ENCODE results near the gene BAIAP3. TPM values are rescaled to one million over a fixed set of nuclear protein-coding genes. Genes with fewer than 3 reads are reported as not detected.

Gene BAIAP3
- polyA plus RNA-seq, 3 donors: 5.3 to 14.6 (median 6.6) TPM

DNA sequence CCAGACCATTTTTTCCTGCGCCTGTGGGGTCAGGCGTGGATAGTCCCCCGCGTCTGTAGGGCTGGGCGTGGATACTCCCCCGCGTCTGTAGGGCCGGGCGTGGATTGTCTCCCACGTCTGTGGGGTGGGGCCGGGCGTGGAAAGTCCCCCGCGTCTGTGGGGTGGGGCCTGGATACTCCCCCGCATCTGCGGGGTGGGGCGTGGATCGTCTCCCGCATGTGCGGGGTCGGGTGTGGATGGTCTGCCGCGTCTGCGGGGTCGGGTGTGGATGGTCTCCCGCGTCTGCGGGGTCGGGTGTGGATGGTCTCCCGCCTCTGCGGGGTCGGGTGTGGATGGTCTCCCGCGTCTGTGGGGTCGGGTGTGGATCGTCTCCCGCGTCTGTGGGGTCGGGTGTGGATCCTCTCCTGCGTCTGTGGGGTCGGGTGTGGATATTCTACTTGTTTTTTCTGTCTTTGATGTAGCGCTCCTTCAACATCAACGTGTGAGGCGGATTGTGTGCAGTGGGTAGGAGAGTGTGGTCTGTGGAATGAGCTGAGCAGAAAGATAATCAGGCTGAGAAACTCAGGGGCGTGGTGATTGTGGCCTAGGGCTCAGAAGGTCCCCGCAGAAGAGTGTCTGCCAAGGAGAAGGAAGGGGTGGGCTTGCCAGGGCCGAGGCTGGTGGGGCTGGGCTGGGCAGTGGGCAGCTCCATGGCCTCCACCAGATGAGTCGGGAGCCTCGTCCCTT, 21.5 kb downstream of the BAIAP3 start:
- DNase-seq (ENCODE audit: extremely low read depth in 1 of 11, low read depth in 9 of 11, low spot score in 4 of 11): no peak

DNA sequence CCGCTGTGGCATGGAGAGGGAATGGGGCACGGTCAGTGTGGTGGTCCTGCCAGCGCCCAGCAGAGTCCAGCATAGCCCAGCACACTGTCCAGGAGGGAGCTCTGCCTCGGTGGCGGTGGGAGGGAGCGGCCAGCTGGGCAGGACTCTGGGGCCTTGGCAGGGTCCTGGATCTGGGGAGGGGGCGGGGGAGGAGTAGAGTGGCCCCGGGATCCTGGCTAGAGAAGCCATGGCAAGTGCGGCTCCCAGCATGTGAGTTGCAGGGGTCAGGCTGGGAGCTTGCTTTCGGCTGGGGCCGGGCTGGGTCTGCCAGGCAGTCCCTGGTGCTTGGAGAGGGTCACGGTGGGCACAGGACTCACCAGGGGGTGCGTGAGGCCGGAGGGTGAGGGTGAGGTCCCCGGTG, 22.1 kb downstream of the BAIAP3 start:
- DNase-seq (ENCODE audit: extremely low read depth in 1 of 11, low read depth in 9 of 11, low spot score in 4 of 11): no peak

DNA sequence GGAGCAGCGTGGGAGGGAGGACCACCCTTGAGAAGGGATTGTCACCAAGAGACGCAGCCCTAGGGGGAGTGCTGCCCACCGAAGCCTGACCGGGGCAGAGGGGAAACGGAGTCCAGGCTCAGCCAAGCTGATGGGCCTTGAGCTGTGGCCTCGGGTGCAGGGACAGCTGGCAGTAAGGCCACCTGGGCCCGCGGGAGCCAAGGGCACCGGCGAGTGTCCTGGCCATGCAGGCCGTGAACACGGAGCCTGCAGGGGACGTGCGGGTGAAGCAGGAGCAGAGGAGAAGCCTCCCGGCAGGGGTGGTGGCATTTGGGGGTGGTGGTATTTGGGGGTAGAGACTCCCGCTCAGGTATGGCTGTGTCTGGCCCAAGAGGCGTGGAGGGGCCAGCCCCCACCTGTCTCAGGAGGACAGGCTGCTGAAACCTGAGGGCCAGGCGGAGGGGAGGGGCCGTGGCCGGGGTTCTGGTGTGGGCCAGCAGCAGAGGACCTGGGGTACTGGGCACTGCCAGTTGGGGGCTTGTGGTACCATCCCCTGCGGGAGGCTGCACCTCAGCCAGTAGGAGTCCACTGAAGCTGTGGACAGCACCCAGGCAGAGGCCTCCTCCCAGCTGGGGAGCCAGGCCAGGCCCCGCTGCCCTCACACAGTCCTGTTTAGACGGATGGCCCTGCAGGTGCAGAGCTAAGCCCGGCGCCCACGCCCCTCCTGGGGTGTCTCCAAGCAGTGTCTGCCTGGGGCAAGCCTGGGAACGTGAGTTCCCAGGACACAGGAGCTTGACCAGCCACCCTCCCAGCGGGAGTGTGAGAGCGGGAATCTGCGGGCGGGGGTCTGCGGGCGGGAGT, 22.8 kb downstream of the BAIAP3 start:
- DNase-seq (ENCODE audit: extremely low read depth in 1 of 11, low read depth in 9 of 11, low spot score in 4 of 11): no peak

DNA sequence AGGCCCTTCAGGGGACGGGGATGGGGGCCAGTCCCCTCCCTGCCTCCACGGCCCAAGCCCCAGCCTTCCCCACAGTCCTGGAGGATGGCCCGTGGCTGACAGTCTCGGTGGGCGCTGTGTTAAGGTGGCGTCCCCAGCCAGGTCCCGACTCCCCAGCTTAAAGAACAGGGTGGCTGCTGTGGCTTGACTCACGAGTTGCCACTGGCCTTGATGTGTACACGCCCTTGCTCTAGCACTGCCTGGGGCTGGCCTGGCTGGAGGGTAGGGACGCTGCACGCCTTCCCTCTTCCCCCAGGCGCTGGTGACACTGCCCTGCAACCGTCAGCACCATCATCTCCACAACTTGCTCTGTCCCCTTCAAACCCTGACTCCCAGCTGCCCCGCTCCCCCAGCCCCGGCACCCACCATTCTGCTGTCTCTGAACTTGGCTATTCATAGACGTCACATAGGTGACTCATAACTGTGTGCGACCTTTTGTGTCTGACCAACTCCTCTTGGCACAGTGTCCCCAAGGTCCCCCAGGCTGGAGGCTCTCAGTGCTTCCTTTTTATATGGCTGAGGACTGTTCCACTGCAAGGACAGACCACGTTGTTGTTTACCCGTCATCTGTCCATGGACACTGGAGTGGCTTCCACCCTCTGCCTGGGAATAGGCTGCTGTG, 24.6 kb downstream of the BAIAP3 start:
- DNase-seq (ENCODE audit: extremely low read depth in 1 of 11, low read depth in 9 of 11, low spot score in 4 of 11): no peak

DNA sequence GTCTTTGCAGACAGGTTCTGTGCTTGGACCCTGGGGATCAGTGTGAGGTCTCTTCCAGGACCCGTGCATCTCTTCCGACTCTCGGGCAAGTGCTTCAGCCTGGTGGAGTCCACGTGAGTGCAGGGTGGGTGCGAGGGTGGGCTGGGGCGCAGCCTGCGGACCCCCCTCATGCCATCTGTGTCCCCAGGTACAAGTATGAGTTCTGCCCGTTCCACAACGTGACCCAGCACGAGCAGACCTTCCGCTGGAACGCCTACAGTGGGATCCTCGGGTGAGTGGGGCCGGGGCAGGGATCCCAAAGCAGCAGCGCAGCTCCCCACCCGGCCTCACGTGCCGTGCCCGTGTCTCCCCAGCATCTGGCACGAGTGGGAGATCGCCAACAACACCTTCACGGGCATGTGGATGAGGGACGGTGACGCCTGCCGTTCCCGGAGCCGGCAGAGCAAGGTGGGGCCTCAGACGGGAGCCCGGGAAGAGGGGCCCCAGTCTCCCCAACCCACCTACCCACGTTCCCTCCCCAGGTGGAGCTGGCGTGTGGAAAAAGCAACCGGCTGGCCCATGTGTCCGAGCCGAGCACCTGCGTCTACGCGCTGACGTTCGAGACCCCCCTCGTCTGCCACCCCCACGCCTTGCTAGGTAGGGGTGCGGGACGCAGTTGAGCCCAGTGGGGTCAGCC, 28.4 kb downstream of the BAIAP3 start:
- no peak for DNase-seq (ENCODE audit: extremely low read depth in 1 of 11, low read depth in 9 of 11, low spot score in 4 of 11)

DNA sequence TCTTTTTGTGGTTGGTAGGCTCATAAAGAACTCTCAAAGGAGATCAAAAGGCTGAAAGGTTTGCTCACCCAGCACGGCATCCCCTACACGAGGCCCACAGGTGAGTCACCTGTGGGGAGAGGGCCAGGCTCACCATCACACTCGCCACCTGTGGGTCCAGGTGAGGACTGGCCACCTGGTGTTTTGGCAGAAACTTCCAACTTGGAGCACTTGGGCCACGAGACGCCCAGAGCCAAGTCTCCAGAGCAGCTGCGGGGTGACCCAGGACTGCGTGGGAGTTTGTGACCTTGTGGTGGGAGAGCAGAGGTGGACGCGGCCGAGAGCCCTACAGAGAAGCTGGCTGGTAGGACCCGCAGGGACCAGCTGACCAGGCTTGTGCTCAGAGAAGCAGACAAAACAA, 29.4 kb downstream of the BAIAP3 start:
- no peak for DNase-seq (ENCODE audit: extremely low read depth in 1 of 11, low read depth in 9 of 11, low spot score in 4 of 11)

DNA sequence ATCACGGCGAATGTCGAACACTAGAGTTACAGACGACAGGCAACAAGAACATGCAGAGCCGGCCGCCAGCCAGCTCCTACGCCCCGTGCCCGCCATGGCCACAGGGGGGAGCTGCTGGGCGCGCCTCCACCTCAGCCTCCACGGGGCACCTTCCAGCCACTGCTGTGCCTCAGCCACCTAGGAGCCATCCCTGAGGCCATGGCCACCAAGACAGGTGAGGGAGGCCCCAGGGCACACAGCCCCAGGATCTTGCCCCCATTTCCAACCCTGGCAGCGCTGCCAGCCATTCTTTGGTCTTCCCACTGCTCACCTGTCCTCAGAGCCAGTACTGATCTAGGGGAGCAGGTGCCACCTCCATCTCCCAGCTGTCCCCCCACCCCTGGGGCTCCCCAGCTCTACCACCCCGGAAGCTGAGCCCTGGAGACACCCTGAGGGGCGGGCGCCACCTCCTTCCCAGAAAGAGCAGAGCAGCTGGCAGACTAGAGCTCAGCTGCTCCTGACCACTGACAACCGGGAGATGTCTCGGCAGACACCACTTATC, 30.1 kb downstream of the BAIAP3 start:
- DNase-seq (ENCODE audit: extremely low read depth in 1 of 11, low read depth in 9 of 11, low spot score in 4 of 11): no peak

DNA sequence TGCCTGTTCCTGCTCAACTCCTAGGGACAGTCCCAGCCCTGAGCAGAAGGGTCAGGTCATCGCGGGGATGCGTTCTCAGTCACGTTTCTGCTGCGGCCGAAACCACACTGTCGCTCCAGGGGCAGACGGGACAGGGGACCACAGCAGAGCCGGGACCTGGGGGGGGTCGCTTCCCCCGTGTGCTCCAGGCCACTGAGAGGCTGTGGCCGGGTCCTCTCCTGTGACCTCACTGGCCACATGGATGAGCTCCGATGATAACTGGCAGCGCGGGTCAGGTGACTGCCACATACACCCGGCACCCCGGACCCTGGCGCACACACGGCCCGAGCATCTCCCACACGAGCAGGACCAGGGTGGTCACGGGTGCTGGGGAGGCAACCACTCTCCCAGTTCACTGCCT, 31.1 kb downstream of the BAIAP3 start:
- DNase-seq (ENCODE audit: extremely low read depth in 1 of 11, low read depth in 9 of 11, low spot score in 4 of 11): no peak

DNA sequence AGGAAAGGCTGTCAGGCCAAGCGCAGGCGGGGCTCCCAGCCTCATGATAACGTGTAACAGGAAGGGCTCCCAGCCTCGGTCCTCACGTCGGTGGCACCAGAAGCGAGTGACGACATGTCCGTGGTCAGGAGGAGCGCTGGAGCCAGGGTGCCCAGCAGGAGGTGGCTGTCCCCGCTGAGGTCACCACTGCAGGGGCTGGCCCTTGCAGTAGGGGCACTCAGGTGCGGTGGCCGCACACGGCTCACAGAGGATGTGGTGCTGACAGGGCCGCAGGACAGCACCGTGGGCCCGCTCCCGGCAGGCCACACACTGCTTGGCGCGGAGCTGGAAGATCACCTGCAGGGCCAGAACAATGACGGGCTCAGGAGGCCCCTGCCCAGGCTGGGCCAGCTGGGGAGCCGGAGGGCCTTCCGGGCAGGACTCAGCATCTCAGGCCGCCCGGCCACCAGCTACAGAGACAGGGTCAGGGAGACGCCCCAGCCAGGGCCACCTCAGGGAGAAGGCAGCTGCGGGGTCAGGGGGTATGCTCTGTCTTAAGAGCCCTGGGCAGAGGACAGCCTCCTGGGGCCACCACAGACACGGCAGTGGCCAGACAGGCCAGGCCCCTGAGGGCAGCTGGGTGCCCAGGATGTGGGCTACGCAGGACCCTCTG, 32.7 kb downstream of the BAIAP3 start:
- DNase-seq (ENCODE audit: extremely low read depth in 1 of 11, low read depth in 9 of 11, low spot score in 4 of 11): no peak

DNA sequence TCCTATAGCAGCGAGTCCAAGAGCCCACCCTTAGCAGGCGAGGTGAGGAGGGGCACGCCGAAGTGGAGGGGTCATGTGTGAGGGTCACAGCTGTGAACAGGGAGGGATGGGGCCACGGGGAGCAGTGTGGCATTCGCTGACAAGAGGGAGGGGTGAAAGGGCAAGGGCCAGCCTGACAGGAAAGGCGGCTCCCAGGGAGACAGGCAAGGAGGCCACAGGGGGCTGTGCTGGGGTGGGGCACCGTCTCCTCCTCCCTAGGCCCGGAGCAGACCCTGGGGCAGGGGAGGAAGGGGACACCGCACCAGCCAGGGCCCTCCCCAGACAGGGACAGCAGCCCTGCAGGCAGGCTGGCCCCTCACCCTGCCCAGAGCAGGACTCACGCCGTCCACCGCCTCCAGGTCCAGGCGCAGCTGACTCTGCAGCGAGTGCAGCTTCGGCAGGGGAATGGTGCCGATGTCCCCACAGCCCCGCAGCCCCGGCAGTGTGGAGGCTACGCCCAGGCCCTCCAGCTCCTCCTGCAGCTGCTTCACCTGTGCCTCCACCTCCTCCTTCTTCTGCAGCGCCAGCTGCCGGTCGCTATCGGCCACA, 33.4 kb downstream of the BAIAP3 start:
- no peak for DNase-seq (ENCODE audit: extremely low read depth in 1 of 11, low read depth in 9 of 11, low spot score in 4 of 11)

DNA sequence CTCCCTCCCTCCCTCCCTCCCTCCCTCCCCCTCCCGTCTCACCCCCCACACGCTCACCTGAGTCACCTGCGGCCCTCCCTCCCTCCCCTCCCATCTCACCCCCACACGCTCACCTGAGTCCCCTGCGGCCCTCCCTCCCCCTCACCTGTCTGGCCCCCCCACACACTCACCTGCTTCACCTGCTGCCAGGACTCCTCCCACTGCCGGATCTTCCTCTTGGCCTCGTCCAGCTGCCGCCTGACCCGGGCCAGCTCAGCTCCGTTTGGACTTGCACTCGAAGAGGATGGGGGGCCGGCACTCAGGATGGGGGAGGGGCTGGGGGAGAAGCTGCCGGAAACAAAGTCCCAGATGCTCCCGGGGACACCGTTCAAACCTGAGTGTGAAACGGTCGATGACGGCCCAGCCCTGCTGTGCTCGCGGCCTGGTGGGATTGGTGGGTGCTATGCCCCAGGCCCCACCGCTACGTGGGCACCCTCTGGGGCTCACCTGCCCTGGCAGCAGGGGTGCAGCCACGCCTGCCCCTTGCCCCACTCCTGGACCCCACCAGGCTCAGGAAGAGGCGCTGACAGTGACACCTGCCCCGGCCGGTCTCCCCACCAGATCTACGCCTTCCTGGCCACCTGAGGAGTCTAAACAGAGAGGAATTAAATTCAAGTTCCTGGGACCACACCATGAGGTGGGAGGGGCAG, 34.2 kb downstream of the BAIAP3 start:
- DNase-seq (ENCODE audit: extremely low read depth in 1 of 11, low read depth in 9 of 11, low spot score in 4 of 11): no peak

DNA sequence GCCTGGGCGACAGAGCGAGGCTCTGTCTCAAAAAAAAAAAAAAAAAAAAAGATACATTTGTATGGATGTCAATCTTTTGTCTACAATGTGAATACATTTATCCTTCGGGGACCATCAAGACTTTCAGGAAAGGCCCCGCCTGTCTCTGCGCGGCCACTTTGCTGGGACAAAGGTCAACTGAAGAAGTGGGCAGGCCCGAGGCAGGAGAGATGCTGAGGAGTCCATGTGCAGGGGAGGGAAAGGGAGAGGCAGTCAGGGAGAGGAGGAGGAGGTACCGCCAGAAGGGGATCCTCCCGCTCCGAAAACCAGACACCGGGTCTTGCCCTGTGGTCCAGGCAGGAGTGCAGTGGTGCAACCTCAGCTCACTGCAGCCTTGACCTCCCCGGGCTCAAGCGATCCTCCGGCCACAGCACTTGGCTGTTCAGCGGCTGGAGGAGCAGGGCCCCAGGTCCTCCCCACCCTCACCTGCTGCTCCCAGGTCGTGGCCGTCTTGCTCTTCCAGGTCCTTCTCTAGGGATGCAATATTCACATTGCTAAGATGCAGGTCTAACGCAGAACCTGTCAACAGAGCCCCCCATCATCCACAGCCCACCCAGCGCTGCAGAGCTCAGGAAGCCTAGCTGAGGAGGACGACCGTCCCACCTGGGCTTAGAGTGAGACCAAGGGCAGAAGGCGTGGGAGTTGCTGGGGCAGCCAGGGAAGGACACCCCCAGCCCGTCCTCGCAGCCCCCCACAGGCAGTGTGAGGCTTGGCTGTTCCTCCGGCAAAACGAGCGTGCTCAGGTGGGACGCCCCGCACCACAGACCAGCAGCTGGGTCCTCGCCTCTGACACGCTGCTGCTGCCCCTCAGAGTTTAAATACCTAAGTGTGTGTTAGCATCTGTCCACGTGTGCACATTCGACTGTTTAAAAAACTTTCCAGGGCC, 37.9 kb downstream of the BAIAP3 start:
- DNase-seq (ENCODE audit: extremely low read depth in 1 of 11, low read depth in 9 of 11, low spot score in 4 of 11): no peak

DNA sequence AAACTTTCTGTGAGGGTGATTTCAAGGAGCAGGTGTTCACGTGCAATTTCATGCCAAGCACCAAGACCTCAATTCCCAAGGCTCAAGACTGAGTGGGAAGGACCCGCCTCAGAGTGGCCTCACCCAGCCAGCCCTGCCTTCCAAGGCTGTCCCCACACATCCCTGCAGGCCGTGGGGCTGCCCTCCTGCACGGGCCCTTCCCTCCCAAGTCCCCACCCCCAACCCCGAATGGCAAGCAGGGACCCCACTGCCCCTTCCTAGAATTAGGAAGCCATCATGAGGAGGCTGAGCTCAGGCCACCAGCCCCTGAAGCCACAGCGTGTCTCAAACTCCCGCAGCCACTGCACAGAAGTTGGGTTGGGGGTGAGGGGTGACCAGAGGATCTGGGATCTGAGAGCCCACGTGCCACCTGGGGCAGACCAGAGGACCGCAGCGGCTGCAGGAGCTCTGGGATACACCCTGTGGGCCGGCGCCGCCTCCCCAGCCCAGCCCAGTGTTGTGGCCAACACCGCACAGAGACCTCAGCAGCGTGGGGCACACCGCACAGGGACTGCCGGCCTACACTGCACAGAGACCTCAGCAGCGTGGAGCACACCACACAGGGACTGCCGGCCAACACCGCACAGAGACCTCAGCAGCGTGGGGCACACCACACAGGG, 39.0 kb downstream of the BAIAP3 start:
- no peak for DNase-seq (ENCODE audit: extremely low read depth in 1 of 11, low read depth in 9 of 11, low spot score in 4 of 11)

DNA sequence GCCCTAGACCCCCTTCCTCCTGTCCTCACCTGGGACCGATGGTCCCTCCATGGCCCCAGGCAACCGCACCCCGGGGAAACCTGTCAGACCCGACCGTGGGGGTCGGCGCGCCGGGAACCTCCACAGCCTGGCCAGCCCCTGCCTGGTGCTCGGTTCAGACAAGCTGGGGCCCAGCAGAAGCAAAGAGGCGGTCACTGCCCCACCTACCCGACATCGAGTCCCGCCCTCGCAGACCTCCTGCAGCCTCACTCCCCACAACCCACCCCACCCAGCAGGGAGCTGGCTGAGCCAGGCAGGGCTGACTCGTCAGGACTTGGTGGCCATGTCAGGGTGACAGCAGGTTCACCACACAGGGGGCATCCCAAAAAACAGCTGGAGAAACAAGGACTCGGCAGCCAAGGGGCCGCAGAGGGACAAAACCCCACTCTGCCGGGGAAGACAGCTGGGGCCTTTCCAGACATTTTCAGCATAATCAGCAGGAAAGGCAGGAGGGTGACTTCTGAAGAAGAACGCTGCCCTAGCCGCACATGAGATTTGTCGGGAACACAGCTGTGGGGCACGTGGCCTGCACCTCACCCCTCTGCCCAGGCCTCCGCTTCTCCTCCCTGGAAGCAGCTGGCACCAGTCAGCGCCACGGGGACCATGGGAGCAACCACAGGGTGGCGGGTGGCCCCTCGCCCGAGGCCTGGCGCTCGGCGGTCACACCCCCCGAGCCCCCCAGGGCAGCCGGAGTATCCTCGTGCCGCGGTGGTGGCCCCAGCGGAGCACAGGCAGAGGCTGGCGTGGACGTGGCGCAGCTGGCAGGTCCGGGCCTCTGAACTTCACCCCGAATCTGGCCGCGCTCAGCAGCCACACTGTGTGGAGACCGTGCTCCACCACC, 41.2 kb downstream of the BAIAP3 start:
- no peak for DNase-seq (ENCODE audit: extremely low read depth in 1 of 11, low read depth in 9 of 11, low spot score in 4 of 11)

DNA sequence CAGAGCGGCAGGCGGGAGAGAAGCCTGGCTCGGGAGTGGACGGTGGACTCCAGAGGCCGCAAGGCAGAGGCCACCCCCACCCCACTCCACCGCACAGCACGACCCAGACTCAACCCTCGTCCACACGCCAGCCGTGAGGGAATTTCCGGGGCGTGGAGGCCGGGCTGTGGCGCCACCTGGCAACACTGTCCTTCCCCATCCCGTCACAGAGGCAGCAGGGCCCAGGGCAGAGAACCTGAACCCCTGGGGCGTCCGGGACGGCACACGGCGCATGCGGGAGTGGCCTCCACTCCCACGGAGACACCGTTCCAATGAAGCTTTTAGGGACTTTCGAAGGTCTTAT, 41.8 kb downstream of the BAIAP3 start:
- no peak for DNase-seq (ENCODE audit: extremely low read depth in 1 of 11, low read depth in 9 of 11, low spot score in 4 of 11)

Measured in renal cortex interstitium (tissue), 11 donors.